Colonic mucosa (tissue), 4 donors: ENCODE data around the gene NUCB1. TPM values are rescaled to one million over a fixed set of nuclear protein-coding genes. Genes with fewer than 3 reads are reported as not detected.

Experiments used
- DNase-seq: peaks from one replicate; pipeline ENCODE4 v3.0.0-alpha.2; 2020
- H3K27ac ChIP-seq: fragments of 200-600 bp; one replicate; pipeline ENCODE4 v1.8.0; 2021
- H3K27me3 ChIP-seq: fragments of 200-600 bp; one replicate; pipeline ENCODE4 v1.8.0; 2021
- H3K36me3 ChIP-seq: fragments of 200-600 bp; one replicate; pipeline ENCODE4 v1.8.0; 2021
- H3K4me1 ChIP-seq: fragments of 200-600 bp; one replicate; pipeline ENCODE4 v1.8.0; 2021; ENCODE audit warnings: mild to moderate bottlenecking
- H3K4me3 ChIP-seq: fragments of 200-600 bp; one replicate; pipeline ENCODE4 v1.8.0; 2021
- H3K9ac ChIP-seq, 2 donors: one replicate each; pipeline ENCODE4 v1.7.0; 2013; ENCODE audit warnings: control low read depth in 2 of 2, low read depth in 2 of 2, low read length in 2 of 2
- H3K9me3 ChIP-seq: fragments of 200-600 bp; one replicate; pipeline ENCODE4 v1.8.0; 2021
- intact Hi-C: fragments of 100-400 bp; cut with DNase I; formaldehyde crosslinking; loops from one replicate; pipeline ENCODE4 v1.14.1; 2022
- total RNA-seq, 2 donors: library from RNA; stranded (reverse); fragmentation: NEBNext Ultra II Directional in 1 of 2; extraction: Animal tissue kit (Norgen Biotek cat#: 25700) in 1 of 2; gene quantifications; one replicate each; pipeline ENCODE4 v1.2.1, GENCODE V29; 2021
- TF ChIP-seq, protein P1 (sequence below): fragments of 200-600 bp; IDR thresholded peaks from one replicate; pipeline ENCODE4 v1.8.0; 2022; ENCODE audit warnings: antibody characterized with exemption, mild to moderate bottlenecking
- donor health status: healthy.
- donor health status: DM: no; HTN: no; CAD: no.
- donor health status: DM: no; HTN: no; CAD: no.

The NUCB1 gene
- total RNA-seq, 2 donors from 2014 or later, result 180 to 184 TPM

DNA sequence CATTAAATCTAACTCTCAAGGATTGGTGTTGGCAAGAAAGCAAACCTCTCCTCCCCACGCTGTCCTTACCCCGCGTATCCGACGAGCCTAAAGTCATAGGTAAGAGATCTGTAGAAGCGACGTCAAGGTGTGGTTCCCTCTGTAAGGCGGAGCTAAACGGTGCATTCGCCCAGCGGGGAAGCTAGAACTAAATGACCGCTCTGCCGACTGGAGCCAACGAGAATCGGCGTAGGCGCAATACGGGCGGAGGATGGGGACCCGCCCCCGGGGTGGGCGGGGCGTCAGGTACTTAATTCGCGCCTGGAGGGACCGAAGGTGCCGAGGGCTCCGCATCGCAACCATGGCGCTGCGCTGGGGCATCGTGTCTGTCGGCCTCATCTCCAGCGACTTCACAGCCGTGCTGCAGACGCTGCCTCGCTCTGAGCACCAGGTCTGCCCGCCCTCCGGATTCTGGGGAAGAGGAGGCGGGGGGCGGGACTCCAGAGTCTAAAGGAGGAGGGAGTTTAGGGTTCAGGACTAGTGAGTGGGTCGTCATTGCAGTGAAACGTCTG, 33.3 kb downstream of the NUCB1 start, which contains the start of gene DHDH:
DHDH (plus strand) TSS at position 318 of the 551 bp plus-strand sequence; CDS start at position 341, 23 bp downstream.
- Histone ChIP-seq H3K27ac (no peak within 1 kb of the TSS), H3K4me1 (no peaks in the 10 kb centered on the region), H3K4me3 (peak within 1 kb of the TSS; percentile 27), H3K9me3 (no peaks in the 10 kb centered on the region), H3K27me3 (no peaks in the 10 kb centered on the region), H3K36me3 (no peaks in the 10 kb centered on the region), H3K9ac (peak within 1 kb of the TSS in 1 of 2 donors; percentile 49)
- TF ChIP-seq, protein P1, sequence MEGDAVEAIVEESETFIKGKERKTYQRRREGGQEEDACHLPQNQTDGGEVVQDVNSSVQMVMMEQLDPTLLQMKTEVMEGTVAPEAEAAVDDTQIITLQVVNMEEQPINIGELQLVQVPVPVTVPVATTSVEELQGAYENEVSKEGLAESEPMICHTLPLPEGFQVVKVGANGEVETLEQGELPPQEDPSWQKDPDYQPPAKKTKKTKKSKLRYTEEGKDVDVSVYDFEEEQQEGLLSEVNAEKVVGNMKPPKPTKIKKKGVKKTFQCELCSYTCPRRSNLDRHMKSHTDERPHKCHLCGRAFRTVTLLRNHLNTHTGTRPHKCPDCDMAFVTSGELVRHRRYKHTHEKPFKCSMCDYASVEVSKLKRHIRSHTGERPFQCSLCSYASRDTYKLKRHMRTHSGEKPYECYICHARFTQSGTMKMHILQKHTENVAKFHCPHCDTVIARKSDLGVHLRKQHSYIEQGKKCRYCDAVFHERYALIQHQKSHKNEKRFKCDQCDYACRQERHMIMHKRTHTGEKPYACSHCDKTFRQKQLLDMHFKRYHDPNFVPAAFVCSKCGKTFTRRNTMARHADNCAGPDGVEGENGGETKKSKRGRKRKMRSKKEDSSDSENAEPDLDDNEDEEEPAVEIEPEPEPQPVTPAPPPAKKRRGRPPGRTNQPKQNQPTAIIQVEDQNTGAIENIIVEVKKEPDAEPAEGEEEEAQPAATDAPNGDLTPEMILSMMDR, result no peak
- DNase-seq, result peak; percentile 91
- intact Hi-C loops, result no loop called here

DNA sequence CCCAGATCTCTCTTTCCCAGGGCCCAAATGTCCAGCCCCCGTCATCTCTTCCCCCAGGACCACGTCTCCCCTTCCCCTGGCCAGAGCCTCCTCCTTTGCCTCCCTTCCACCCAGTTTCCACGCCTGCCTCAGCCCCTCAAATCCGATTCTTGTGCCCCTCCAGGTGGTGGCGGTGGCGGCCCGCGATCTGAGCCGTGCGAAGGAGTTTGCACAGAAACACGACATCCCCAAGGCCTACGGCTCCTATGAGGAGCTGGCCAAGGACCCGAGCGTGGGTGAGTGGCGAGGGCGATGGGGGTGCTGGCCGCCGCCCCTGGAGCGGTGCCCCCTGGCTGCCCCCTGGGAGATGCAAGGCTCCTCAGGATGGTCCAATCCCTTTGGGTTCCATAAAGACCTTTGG, 34.7 kb downstream of the NUCB1 start:
- no peak for DNase-seq
- Histone ChIP-seq H3K27ac (no peak overlapping the region), H3K4me3 (no peak overlapping the region), H3K9ac (no peak overlapping the region), H3K27me3 (no peaks in the 10 kb centered on the region), H3K36me3 (no peaks in the 10 kb centered on the region), H3K4me1 (no peaks in the 10 kb centered on the region), H3K9me3 (no peaks in the 10 kb centered on the region)
- TF ChIP-seq, protein P1, result no peak
- intact Hi-C loops, result no loop called here

DNA sequence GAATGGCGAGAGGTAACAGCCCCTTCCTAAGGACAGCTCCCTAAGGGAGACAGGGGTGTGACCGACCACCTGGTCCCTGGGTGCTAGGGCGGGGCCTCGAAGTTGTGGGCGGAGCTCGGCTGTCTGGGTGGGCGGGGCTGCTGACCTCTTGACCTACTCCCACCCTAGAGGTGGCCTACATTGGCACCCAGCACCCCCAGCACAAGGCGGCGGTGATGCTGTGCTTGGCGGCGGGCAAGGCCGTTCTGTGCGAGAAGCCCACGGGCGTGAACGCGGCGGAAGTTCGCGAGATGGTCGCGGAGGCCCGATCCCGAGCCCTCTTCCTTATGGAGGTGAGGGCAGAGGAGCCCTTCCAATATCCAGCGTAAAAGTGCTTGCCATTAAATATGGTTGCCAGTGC, 35.8 kb downstream of the NUCB1 start:
- Histone ChIP-seq H3K9me3 (no peaks in the 10 kb centered on the region), H3K36me3 (no peaks in the 10 kb centered on the region), H3K4me1 (no peaks in the 10 kb centered on the region), H3K27ac (no peak overlapping the region), H3K9ac (no peak overlapping the region), H3K4me3 (no peak overlapping the region), H3K27me3 (no peaks in the 10 kb centered on the region)
- DNase-seq, result no peak
- intact Hi-C loops, result no loop called here
- TF ChIP-seq, protein P1, result no peak

DNA sequence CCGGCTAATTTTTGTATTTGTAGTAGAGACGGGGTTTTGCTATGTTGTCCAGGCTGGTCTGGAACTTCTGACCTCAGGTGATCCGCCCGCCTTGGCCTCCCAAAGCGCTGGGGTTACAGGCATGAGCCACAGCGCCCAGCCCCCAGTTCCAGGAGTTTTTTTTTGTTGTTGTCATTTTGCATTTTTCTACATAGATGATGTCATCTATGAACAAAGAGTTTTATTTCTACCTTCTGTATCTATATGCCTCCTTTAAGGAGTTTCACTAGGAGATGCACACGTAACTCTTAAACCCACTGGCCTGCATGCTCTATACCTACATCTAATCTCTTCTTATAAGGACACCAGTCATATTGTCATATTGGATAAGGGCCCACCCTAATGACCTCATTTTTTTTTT, 38.1 kb downstream of the NUCB1 start:
- Histone ChIP-seq H3K9me3 (no peaks in the 10 kb centered on the region), H3K27ac (no peak overlapping the region), H3K27me3 (no peaks in the 10 kb centered on the region), H3K4me3 (no peak overlapping the region), H3K36me3 (no peaks in the 10 kb centered on the region), H3K4me1 (no peaks in the 10 kb centered on the region), H3K9ac (no peak overlapping the region)
- intact Hi-C loops, result no loop called here
- DNase-seq, result no peak
- TF ChIP-seq, protein P1, result no peak

DNA sequence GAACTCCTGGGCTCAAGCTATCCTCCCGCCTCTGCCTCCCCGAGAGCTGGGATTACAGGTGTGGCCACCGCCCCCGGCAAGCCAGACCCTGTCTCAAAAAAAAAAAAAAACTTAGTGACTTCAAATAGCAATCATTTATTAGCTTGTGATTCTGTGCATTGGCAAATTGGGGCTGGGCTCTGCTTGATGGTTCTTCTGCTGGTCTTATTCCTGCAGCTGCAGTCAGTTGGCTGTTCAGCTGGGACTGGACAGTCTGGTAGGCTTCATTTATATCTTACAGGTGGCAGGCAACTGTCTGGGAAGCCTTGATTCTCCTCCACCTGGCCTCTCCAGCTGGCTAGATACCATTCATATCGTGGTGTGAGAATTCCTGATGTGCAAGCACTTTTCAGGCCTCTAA, 40.8 kb downstream of the NUCB1 start:
- no peaks in the 10 kb centered on the region for H3K9me3 ChIP-seq
- no peak overlapping the region for H3K9ac ChIP-seq
- TF ChIP-seq, protein P1, result no peak
- no peak overlapping the region for H3K4me3 ChIP-seq
- intact Hi-C loops, result no loop called here
- H3K4me1 ChIP-seq, result no peaks in the 10 kb centered on the region
- H3K36me3 ChIP-seq, result no peaks in the 10 kb centered on the region
- no peaks in the 10 kb centered on the region for H3K27me3 ChIP-seq
- no peak for DNase-seq
- no peak overlapping the region for H3K27ac ChIP-seq
